HCT116 (cell line): Measurements from ENCODE around the gene USP47. TPM values are rescaled to one million over a fixed set of nuclear protein-coding genes. Genes with fewer than 3 reads are reported as not detected.

ENCODE experiments used
- ATAC-seq: fragments of 200-7000 bp; cut with Tn5 transposase; 2 replicates; pipeline ENCODE4 v1.9.1; 2020; ENCODE audit warnings: mild to moderate bottlenecking, moderate library complexity
- BruUV-seq: library from RNA; stranded (reverse); fragments of 400-500 nt; replicated peaks from 2 replicates; lab custom pipeline; 2021; lab: Mats Ljungman, UMichigan
- CTCF ChIA-PET: fragments of 300-600 bp; sonication (Branson Sonifier 250); formaldehyde crosslinking; loops from one replicate; lab custom pipeline; 2021; ENCODE audit warnings: antibody characterized with exemption; lab: Charles Lee
- POLR2A ChIA-PET: fragments of 300-600, 350-600 bp; sonication (Branson Sonifier 250); formaldehyde crosslinking; loops from one replicate; lab custom pipeline; 2021; ENCODE audit warnings: antibody characterized with exemption; lab: Charles Lee
- RAD21 ChIA-PET, 2 experiments: fragments of 300-600 bp; sonication (Branson Sonifier 250); formaldehyde crosslinking; loops; one replicate each; lab custom pipeline; 2023; ENCODE audit warnings: low total read pairs in 2 of 2; ENCODE audit not compliant: uncharacterized antibody in 2 of 2, unreplicated experiment in 2 of 2, low non-redundant PET in 1 of 2; lab: Charles Lee
- DNase-seq: peaks from one replicate; pipeline ENCODE4 v3.0.0-alpha.2; 2010; ENCODE audit warnings: low read depth, low spot score
- H2AFZ ChIP-seq: fragments of 200-600 bp; shearing (Covaris generic), sonication (generic); 2 replicates; pipeline ENCODE4 v1.6.1; 2017; ENCODE audit warnings: low read depth, mixed run types, mixed read lengths, antibody characterized with exemption, low read length; ENCODE audit not compliant: poor library complexity, severe bottlenecking
- H3K27ac ChIP-seq: 2 replicates; pipeline ENCODE4 v1.5.1; 2012; ENCODE audit warnings: low read depth, low read length
- H3K27me3 ChIP-seq: fragments of 200-600 bp; sonication (generic); 2 replicates; pipeline ENCODE4 v1.6.1; 2016; ENCODE audit warnings: mixed run types, low read length, mixed read lengths; ENCODE audit not compliant: insufficient read depth
- H3K36me3 ChIP-seq, 2 experiments: fragments of 200-500 bp in 1 of 2; fragments of 200-600 bp in 1 of 2; sonication (Bioruptor generic) in 1 of 2; sonication (generic) in 1 of 2; 2 replicates each; pipeline versions ENCODE4 v1.5.1 to v1.6.1; 2014 to 2016; ENCODE audit warnings: low read length in 2 of 2, inconsistent platforms in 1 of 2, mixed read lengths in 1 of 2, mixed run types in 1 of 2; ENCODE audit not compliant: insufficient read depth in 2 of 2, control insufficient read depth in 1 of 2
- H3K4me1 ChIP-seq, 2 experiments: fragments of 200-600 bp in 1 of 2; sonication (generic) in 1 of 2; 2 replicates each; pipeline versions ENCODE4 v1.5.1 to v1.6.1; 2012 to 2017; ENCODE audit warnings: low read length in 2 of 2, inconsistent platforms in 1 of 2, mild to moderate bottlenecking in 1 of 2, mixed read lengths in 1 of 2, mixed run types in 1 of 2, moderate library complexity in 1 of 2; ENCODE audit not compliant: insufficient read depth in 2 of 2, control insufficient read depth in 1 of 2
- H3K4me2 ChIP-seq: fragments of 200-600 bp; sonication (generic); 2 replicates; pipeline ENCODE4 v1.6.1; 2017; ENCODE audit warnings: mixed run types, low read length, mixed read lengths
- H3K4me3 ChIP-seq, 2 experiments: fragments of 200-600 bp in 1 of 2; sonication (generic) in 1 of 2; replicated peaks in 1 of 2; 2 replicates each; pipeline ENCODE4 v1.5.1; 2011 to 2016; ENCODE audit warnings: low read length in 2 of 2, control low read depth in 1 of 2, low read depth in 1 of 2, mild to moderate bottlenecking in 1 of 2, mixed read lengths in 1 of 2, mixed run types in 1 of 2
- H3K79me2 ChIP-seq: fragments of 200-600 bp; sonication (generic); 2 replicates; pipeline ENCODE4 v1.6.1; 2017; ENCODE audit warnings: mild to moderate bottlenecking, mixed run types, low read length, moderate library complexity, mixed read lengths; ENCODE audit not compliant: insufficient read depth
- H3K9ac ChIP-seq: fragments of 200-600 bp; sonication (generic); 2 replicates; pipeline ENCODE4 v1.6.1; 2016; ENCODE audit warnings: low read length, mixed read lengths
- H3K9me2 ChIP-seq: fragments of 200-600 bp; sonication (generic), shearing (Covaris generic); 2 replicates; pipeline ENCODE4 v1.6.1; 2017; ENCODE audit warnings: mixed run types, mild to moderate bottlenecking, moderate library complexity; ENCODE audit not compliant: insufficient read depth
- H3K9me3 ChIP-seq, 2 experiments: fragments of 200-500 bp in 1 of 2; fragments of 200-600 bp in 1 of 2; sonication (Bioruptor generic) in 1 of 2; sonication (generic) in 1 of 2; 2 replicates each; pipeline ENCODE4 v1.6.1; 2014 to 2017; ENCODE audit warnings: low read length in 2 of 2, mixed read lengths in 2 of 2, inconsistent platforms in 1 of 2, low read depth in 1 of 2, mild to moderate bottlenecking in 1 of 2, mixed run types in 1 of 2, moderate library complexity in 1 of 2; ENCODE audit not compliant: control insufficient read depth in 1 of 2, insufficient read depth in 1 of 2
- H4K20me1 ChIP-seq: fragments of 200-600 bp; sonication (generic), shearing (Covaris generic); 2 replicates; pipeline ENCODE4 v1.6.1; 2017; ENCODE audit warnings: mixed run types, mild to moderate bottlenecking, moderate library complexity; ENCODE audit not compliant: insufficient read depth
- CEBPB ChIP-seq: IDR thresholded peaks from 2 replicates; pipeline ENCODE4 v1.6.1; 2012; ENCODE audit warnings: low read depth
- EGR1 ChIP-seq: IDR thresholded peaks from 2 replicates; pipeline ENCODE4 v1.6.1; 2012; ENCODE audit warnings: low read depth
- ELF1 ChIP-seq: IDR thresholded peaks from 2 replicates; pipeline ENCODE4 v1.6.1; 2012; ENCODE audit warnings: low read depth, borderline replicate concordance
- FOSL1 ChIP-seq: IDR thresholded peaks from 2 replicates; pipeline ENCODE4 v1.6.1; 2012; ENCODE audit warnings: low read depth
- JUND ChIP-seq: IDR thresholded peaks from 2 replicates; pipeline ENCODE4 v1.6.1; 2012
- POLR2A ChIP-seq: IDR thresholded peaks from 2 replicates; pipeline ENCODE4 v1.7.0; 2011; ENCODE audit warnings: borderline replicate concordance; ENCODE audit not compliant: insufficient read depth, insufficient read length; ENCODE audit errors: extremely low read depth
- POLR2AphosphoS5 ChIP-seq: IDR thresholded peaks from 2 replicates; pipeline ENCODE4 v1.6.1; 2011; ENCODE audit warnings: mild to moderate bottlenecking, low read depth, low read length, moderate library complexity
- RAD21 ChIP-seq: IDR thresholded peaks from 2 replicates; pipeline ENCODE4 v1.6.1; 2012; ENCODE audit warnings: low read depth, mild to moderate bottlenecking
- SIN3A ChIP-seq: IDR thresholded peaks from 2 replicates; pipeline ENCODE4 v1.6.1; 2012; ENCODE audit warnings: low read depth
- SP1 ChIP-seq: IDR thresholded peaks from 2 replicates; pipeline ENCODE4 v1.6.1; 2012; ENCODE audit warnings: low read depth
- SRF ChIP-seq: IDR thresholded peaks from 2 replicates; pipeline ENCODE4 v1.6.1; 2012; ENCODE audit warnings: low read depth
- TCF7L2 ChIP-seq: IDR thresholded peaks from 2 replicates; pipeline ENCODE4 v1.7.0; 2011; ENCODE audit warnings: borderline replicate concordance, inconsistent platforms; ENCODE audit not compliant: insufficient read depth, insufficient read length; ENCODE audit errors: extremely low read depth
- ZFX ChIP-seq: fragments of 450-650 bp; IDR thresholded peaks from 2 replicates; pipeline ENCODE4 v1.6.1; 2017
- ZNF274 ChIP-seq: fragments of 200-500 bp; sonication (Bioruptor generic); IDR thresholded peaks from 2 replicates; pipeline ENCODE4 v1.6.1; 2014; ENCODE audit warnings: mild to moderate bottlenecking, low read depth, low read length, inconsistent platforms
- intact Hi-C: fragments of 100-400 bp; cut with micrococcal nuclease; formaldehyde crosslinking; loops from 2 replicates; pipeline ENCODE4 v1.10.0; 2022
- total RNA-seq: library from RNA; stranded (reverse); gene quantifications from one replicate; pipeline ENCODE4 v1.2.1, GENCODE V29; 2021; ENCODE audit not compliant: unreplicated experiment
- TF ChIP-seq, protein P1 (sequence below): IDR thresholded peaks from 2 replicates; pipeline ENCODE4 v1.6.1; 2012

USP47 gene
- total RNA-seq, 1 experiment from 2014 or later, result 18.9 TPM

DNA sequence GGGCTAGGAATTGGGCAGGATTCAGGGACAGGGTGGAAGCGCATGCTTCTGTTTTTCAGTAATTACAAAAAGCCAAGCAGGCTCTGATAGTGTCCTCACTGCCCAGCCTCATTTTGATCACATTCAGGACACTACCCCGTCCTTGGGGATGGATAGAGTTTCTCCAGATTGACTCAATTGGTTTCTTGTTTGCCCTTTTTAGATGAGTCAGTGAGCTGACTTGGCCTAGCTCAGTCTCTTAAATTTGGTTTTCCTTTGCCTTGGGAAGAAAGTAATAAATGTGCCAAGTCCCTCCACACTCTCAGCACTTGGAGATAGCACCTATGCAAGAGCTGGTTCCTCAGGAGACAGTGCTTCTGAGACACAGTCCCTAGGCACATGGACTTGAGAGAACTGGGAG lies 141.2 kb downstream of the USP47 start:
- POLR2A ChIA-PET, result no interaction called here
- Histone ChIP-seq H3K4me3 (no peak overlapping the region), H3K27ac (no peak overlapping the region), H3K27me3 (no peaks in the 10 kb centered on the region), H3K4me2 (no peak overlapping the region), H2AFZ (no peak overlapping the region), H3K9me3 (no peaks in the 10 kb centered on the region; a peak in 1 of 4 replicates), H3K4me1 (peaks cover 0 to 24% of the 10 kb centered on the region in 2 experiments; a peak in 2 of 4 replicates), H3K36me3 (no peaks in the 10 kb centered on the region), H3K79me2 (no peaks in the 10 kb centered on the region), H3K9ac (no peak overlapping the region), H3K9me2 (no peaks in the 10 kb centered on the region), H4K20me1 (no peaks in the 10 kb centered on the region)
- TF ChIP-seq ELF1 (no peak), ZFX (no peak), SIN3A (no peak), POLR2A (no peak), RAD21 (no peak), SRF (no peak), ZNF274 (no peak)
- CTCF ChIA-PET, result no interaction called here
- RAD21 ChIA-PET, result interaction anchor here in 1 of 2 experiments (0.6 kb wide), 1 partner anchor 63 kb away, joined by 5 read pairs; no protein-coding TSS in a partner anchor
- no peak for ATAC-seq
- DNase-seq, result no peak
- intact Hi-C loops, result no loop called here
- BruUV-seq, result no TSS peak

DNA sequence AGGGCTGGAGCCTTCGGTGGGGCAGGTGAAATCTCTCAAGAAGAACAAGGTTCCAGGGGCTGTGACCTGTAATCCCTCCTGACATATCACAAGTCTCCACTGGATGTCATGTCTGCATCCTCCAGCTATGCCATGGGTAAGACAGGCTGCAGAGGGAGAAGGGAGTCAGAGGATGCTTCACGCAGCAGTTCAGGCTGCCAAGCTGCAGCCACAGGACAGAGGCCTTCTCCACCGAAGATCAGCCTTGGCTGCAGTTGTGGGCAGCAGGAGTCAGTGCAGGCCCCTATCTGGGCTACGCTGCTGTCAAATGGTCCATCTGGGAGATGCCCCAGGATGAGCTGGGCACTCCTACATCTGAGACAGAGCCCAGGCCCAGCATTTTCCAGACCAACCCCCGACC lies 141.7 kb downstream of the USP47 start:
- peaks cover 0 to 25% of the 10 kb centered on the region in 2 experiments; a peak in 2 of 4 replicates for H3K4me1 ChIP-seq
- H2AFZ ChIP-seq, result no peak overlapping the region
- no peak for DNase-seq
- CTCF ChIA-PET, result no interaction called here
- RAD21 ChIA-PET, result no interaction called here
- no peak overlapping the region for H3K4me2 ChIP-seq
- POLR2A ChIA-PET, result no interaction called here
- no peak overlapping the region for H3K4me3 ChIP-seq
- no peak overlapping the region for H3K27ac ChIP-seq
- H4K20me1 ChIP-seq, result no peaks in the 10 kb centered on the region
- TF ChIP-seq SIN3A (no peak), ZNF274 (no peak), POLR2A (no peak), POLR2AphosphoS5 (no peak), EGR1 (no peak), SP1 (no peak), FOSL1 (no peak), TCF7L2 (no peak), JUND (no peak), RAD21 (no peak), CEBPB (no peak), ELF1 (no peak)
- TF ChIP-seq, protein P1, sequence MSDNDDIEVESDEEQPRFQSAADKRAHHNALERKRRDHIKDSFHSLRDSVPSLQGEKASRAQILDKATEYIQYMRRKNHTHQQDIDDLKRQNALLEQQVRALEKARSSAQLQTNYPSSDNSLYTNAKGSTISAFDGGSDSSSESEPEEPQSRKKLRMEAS, result no peak
- no peaks in the 10 kb centered on the region for H3K79me2 ChIP-seq
- no peaks in the 10 kb centered on the region for H3K36me3 ChIP-seq
- intact Hi-C loops, result no loop called here
- no peaks in the 10 kb centered on the region; a peak in 1 of 4 replicates for H3K9me3 ChIP-seq
- no peaks in the 10 kb centered on the region for H3K27me3 ChIP-seq
- no peak overlapping the region for H3K9ac ChIP-seq
- BruUV-seq, result no TSS peak
- H3K9me2 ChIP-seq, result no peaks in the 10 kb centered on the region
- no peak for ATAC-seq
